GM23338 (cell line): ENCODE results near the gene MDGA2. TPM values are rescaled to one million over a fixed set of nuclear protein-coding genes. Genes with fewer than 3 reads are reported as not detected.

Experiments used
- ATAC-seq: fragments of 200-7000 bp; cut with Tn5 transposase; 3 replicates; pipeline ENCODE4 v1.9.1; 2020
- DNase-seq: peaks from one replicate; pipeline ENCODE4 v3.0.0-alpha.2; 2015; ENCODE audit warnings: low spot score
- H2AFZ ChIP-seq: fragments of 200-600 bp; sonication (generic); 2 replicates; pipeline ENCODE4 v1.8.0; 2016; ENCODE audit warnings: antibody characterized with exemption, mild to moderate bottlenecking, moderate library complexity
- H3F3A ChIP-seq: fragments of 200-600 bp; sonication (generic); replicated peaks from 2 replicates; pipeline ENCODE4 v1.8.0; 2017; ENCODE audit warnings: antibody characterized with exemption, mixed run types, low read depth
- H3K27ac ChIP-seq: fragments of 200-600 bp; sonication (generic); 2 replicates; pipeline ENCODE4 v1.6.1; 2016; ENCODE audit warnings: low read depth
- H3K27me3 ChIP-seq: fragments of 200-600 bp; sonication (generic); 2 replicates; pipeline ENCODE4 v1.8.0; 2016; ENCODE audit warnings: mild to moderate bottlenecking, mixed run types, moderate library complexity; ENCODE audit not compliant: insufficient read depth
- H3K36me3 ChIP-seq: fragments of 200-600 bp; sonication (generic); 2 replicates; pipeline ENCODE4 v1.8.0; 2016; ENCODE audit warnings: mild to moderate bottlenecking; ENCODE audit not compliant: insufficient read depth
- H3K4me1 ChIP-seq: fragments of 200-600 bp; sonication (generic); 2 replicates; pipeline ENCODE4 v1.8.0; 2016; ENCODE audit warnings: mild to moderate bottlenecking, moderate library complexity; ENCODE audit not compliant: insufficient read depth
- H3K4me2 ChIP-seq: fragments of 200-600 bp; sonication (generic); 2 replicates; pipeline ENCODE4 v1.7.1; 2017; ENCODE audit warnings: mixed run types
- H3K4me3 ChIP-seq: fragments of 200-600 bp; sonication (generic); 2 replicates; pipeline ENCODE4 v1.6.1; 2016; ENCODE audit warnings: mixed run types
- H3K79me2 ChIP-seq: fragments of 200-600 bp; sonication (generic); replicated peaks from 2 replicates; pipeline ENCODE4 v1.8.0; 2017; ENCODE audit warnings: mild to moderate bottlenecking; ENCODE audit not compliant: insufficient read depth
- H3K9me2 ChIP-seq: fragments of 200-600 bp; sonication (generic); 2 replicates; pipeline ENCODE4 v1.8.0; 2017; ENCODE audit not compliant: insufficient read depth
- H4K20me1 ChIP-seq: fragments of 200-600 bp; sonication (generic); replicated peaks from 2 replicates; pipeline ENCODE4 v1.8.0; 2017; ENCODE audit warnings: mild to moderate bottlenecking; ENCODE audit not compliant: insufficient read depth
- H3K27ac Mint-ChIP-seq: 2 replicates; pipeline ENCODE4 v1.8.0; 2020; ENCODE audit warnings: inconsistent platforms, mild to moderate bottlenecking, moderate library complexity, mixed read lengths
- H3K27me3 Mint-ChIP-seq: 3 replicates; pipeline ENCODE4 v1.8.0; 2022; ENCODE audit warnings: low read depth, mild to moderate bottlenecking, moderate library complexity, mixed read lengths, inconsistent platforms; ENCODE audit not compliant: insufficient read depth, poor library complexity
- H3K36me3 Mint-ChIP-seq: 3 replicates; pipeline ENCODE4 v1.8.0; 2021; ENCODE audit warnings: low read depth, mild to moderate bottlenecking, inconsistent platforms, moderate library complexity, mixed read lengths
- H3K4me1 Mint-ChIP-seq: 3 replicates; pipeline ENCODE4 v1.8.0; 2020; ENCODE audit warnings: mild to moderate bottlenecking, inconsistent platforms, mixed read lengths
- H3K4me3 Mint-ChIP-seq: 3 replicates; pipeline ENCODE4 v1.8.0; 2021; ENCODE audit warnings: moderate library complexity, mild to moderate bottlenecking, inconsistent platforms, mixed read lengths
- H3K9me3 Mint-ChIP-seq: 3 replicates; pipeline ENCODE4 v1.8.0; 2020; ENCODE audit warnings: moderate library complexity, mild to moderate bottlenecking, inconsistent platforms, mixed read lengths
- CREB1 ChIP-seq: fragments of 250-450 bp; sonication (Bioruptor Pico); IDR thresholded peaks from 2 replicates; pipeline ENCODE4 v1.5.0; 2020; ENCODE audit warnings: low read depth, mild to moderate bottlenecking, moderate library complexity
- ETS1 ChIP-seq: IDR thresholded peaks from 2 replicates; pipeline ENCODE4 v1.6.1; 2016; ENCODE audit warnings: antibody characterized with exemption
- EZH2 ChIP-seq: fragments of 200-600 bp; sonication (generic); IDR thresholded peaks from one replicate; pipeline ENCODE4 v1.8.0; 2017; ENCODE audit warnings: antibody characterized with exemption, mild to moderate bottlenecking, low read depth; ENCODE audit not compliant: unreplicated experiment
- EZH2phosphoT487 ChIP-seq: fragments of 200-600 bp; sonication (generic); IDR thresholded peaks from one replicate; pipeline ENCODE4 v1.8.1; 2018; ENCODE audit warnings: antibody characterized with exemption; ENCODE audit not compliant: unreplicated experiment
- JUNB ChIP-seq: IDR thresholded peaks from one replicate; pipeline ENCODE4 v1.6.1; 2016; ENCODE audit warnings: antibody characterized with exemption; ENCODE audit not compliant: unreplicated experiment
- NANOG ChIP-seq: IDR thresholded peaks from 2 replicates; pipeline ENCODE4 v1.6.1; 2016; ENCODE audit warnings: antibody characterized with exemption, borderline replicate concordance
- POLR2AphosphoS5 ChIP-seq: IDR thresholded peaks from 2 replicates; pipeline ENCODE4 v1.6.1; 2016; ENCODE audit warnings: antibody characterized with exemption, low read depth
- STAT1 ChIP-seq: IDR thresholded peaks from one replicate; pipeline ENCODE4 v1.6.1; 2016; ENCODE audit warnings: antibody characterized with exemption; ENCODE audit not compliant: unreplicated experiment
- ZNF114 ChIP-seq: fragments of 250-450 bp; sonication (Bioruptor Pico); IDR thresholded peaks from 2 replicates; pipeline ENCODE4 v1.5.0; 2020; ENCODE audit warnings: mild to moderate bottlenecking, moderate library complexity
- ZNF331 ChIP-seq: fragments of 250-450 bp; sonication (Bioruptor Pico); IDR thresholded peaks from 2 replicates; pipeline ENCODE4 v1.5.0; 2020; ENCODE audit warnings: low read depth, mild to moderate bottlenecking, moderate library complexity
- ZNF462 ChIP-seq: fragments of 250-450 bp; sonication (Bioruptor Pico); IDR thresholded peaks from 2 replicates; pipeline ENCODE4 v1.5.0; 2020; ENCODE audit warnings: mild to moderate bottlenecking, moderate library complexity
- polyA plus RNA-seq: library from polyadenylated mRNA; unstranded; fragments of >200 nt; fragmentation: Nextera tagmentation; extraction: Ambion mirVana; gene quantifications from 2 replicates; pipeline ENCODE4 v1.2.1, GENCODE V29; 2016
- total RNA-seq: library from RNA; depleted of rRNA; stranded (reverse); fragments of >200 nt; shearing (Covaris generic); gene quantifications from 2 replicates; pipeline ENCODE4 v1.2.3, GENCODE V29; 2014
- TF ChIP-seq, protein P1 (sequence below), 2 experiments: fragments of 200-600 bp in 1 of 2; sonication (generic) in 1 of 2; conservative IDR thresholded peaks; 2 replicates each; pipeline versions ENCODE4 v1.5.1 to v1.6.1; 2016 to 2017; ENCODE audit warnings: antibody characterized with exemption in 2 of 2, low read depth in 2 of 2, mild to moderate bottlenecking in 2 of 2, moderate library complexity in 1 of 2
- TF ChIP-seq, protein P2 (sequence below): IDR thresholded peaks from one replicate; pipeline ENCODE4 v1.6.1; 2018; ENCODE audit warnings: antibody characterized with exemption; ENCODE audit not compliant: unreplicated experiment

Gene MDGA2
- total and polyA plus RNA-seq, 2 experiments from 2014 or later, result 0.68 to 1.7 TPM

DNA sequence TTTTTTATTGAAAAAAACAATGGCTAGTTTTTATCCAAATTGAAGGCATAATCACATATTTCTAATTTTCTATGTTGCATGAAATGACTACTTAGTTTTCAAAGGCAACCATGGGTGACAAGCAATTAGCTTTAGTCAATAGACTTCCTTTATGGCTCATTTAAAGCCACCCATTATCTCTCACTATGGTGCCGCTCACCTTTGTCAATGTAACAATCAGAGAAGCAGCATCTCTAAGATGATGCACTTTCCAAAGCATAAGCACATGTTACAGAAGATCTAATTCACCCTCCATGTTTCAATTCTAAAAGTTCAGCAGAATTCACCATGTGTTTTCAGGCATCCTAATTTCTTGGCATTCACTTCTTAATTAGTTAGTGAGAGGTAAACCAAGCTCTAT is 857.3 kb downstream of the MDGA2 start:
- Histone ChIP-seq H3K4me1 (peaks cover 28% of the 10 kb centered on the region), H3K9me2 (peaks cover 3% of the 10 kb centered on the region; the same call in 1 of the 2 replicates), H4K20me1 (no peaks in the 10 kb centered on the region), H3K27me3 (no peaks in the 10 kb centered on the region), H3K79me2 (no peaks in the 10 kb centered on the region), H3F3A (no peaks in the 10 kb centered on the region), H2AFZ (no peak overlapping the region), H3K4me2 (peak overlapping the region; percentile 40), H3K27ac (no peak overlapping the region), H3K36me3 (no peaks in the 10 kb centered on the region), H3K4me3 (no peak overlapping the region)
- Mint-ChIP-seq H3K27me3 (no peaks in the 10 kb centered on the region), H3K4me1 (peaks cover 28% of the 10 kb centered on the region), H3K36me3 (no peaks in the 10 kb centered on the region), H3K4me3 (no peak overlapping the region), H3K9me3 (peaks cover 4% of the 10 kb centered on the region; the same call in 2 of the 3 replicates), H3K27ac (no peak overlapping the region)
- ATAC-seq (peak; percentile 80), DNase-seq (peak; percentile 59)
- TF ChIP-seq EZH2phosphoT487 (no peak), STAT1 (no peak), EZH2 (no peak), JUNB (no peak), ZNF114 (CRISPR knock-in tag) (no peak), ZNF462 (CRISPR knock-in tag) (peak; percentile 73; the same call in 1 of the 2 replicates), ZNF331 (CRISPR knock-in tag) (no peak), CREB1 (CRISPR knock-in tag) (no peak), NANOG (peak; percentile 91), ETS1 (no peak), POLR2AphosphoS5 (no peak)
- TF ChIP-seq, protein P1, sequence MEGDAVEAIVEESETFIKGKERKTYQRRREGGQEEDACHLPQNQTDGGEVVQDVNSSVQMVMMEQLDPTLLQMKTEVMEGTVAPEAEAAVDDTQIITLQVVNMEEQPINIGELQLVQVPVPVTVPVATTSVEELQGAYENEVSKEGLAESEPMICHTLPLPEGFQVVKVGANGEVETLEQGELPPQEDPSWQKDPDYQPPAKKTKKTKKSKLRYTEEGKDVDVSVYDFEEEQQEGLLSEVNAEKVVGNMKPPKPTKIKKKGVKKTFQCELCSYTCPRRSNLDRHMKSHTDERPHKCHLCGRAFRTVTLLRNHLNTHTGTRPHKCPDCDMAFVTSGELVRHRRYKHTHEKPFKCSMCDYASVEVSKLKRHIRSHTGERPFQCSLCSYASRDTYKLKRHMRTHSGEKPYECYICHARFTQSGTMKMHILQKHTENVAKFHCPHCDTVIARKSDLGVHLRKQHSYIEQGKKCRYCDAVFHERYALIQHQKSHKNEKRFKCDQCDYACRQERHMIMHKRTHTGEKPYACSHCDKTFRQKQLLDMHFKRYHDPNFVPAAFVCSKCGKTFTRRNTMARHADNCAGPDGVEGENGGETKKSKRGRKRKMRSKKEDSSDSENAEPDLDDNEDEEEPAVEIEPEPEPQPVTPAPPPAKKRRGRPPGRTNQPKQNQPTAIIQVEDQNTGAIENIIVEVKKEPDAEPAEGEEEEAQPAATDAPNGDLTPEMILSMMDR (conservative IDR thresholded peaks at IDR 0.05; ENCODE audit: low read depth in 2 of 2), result no peak
- TF ChIP-seq, protein P2, sequence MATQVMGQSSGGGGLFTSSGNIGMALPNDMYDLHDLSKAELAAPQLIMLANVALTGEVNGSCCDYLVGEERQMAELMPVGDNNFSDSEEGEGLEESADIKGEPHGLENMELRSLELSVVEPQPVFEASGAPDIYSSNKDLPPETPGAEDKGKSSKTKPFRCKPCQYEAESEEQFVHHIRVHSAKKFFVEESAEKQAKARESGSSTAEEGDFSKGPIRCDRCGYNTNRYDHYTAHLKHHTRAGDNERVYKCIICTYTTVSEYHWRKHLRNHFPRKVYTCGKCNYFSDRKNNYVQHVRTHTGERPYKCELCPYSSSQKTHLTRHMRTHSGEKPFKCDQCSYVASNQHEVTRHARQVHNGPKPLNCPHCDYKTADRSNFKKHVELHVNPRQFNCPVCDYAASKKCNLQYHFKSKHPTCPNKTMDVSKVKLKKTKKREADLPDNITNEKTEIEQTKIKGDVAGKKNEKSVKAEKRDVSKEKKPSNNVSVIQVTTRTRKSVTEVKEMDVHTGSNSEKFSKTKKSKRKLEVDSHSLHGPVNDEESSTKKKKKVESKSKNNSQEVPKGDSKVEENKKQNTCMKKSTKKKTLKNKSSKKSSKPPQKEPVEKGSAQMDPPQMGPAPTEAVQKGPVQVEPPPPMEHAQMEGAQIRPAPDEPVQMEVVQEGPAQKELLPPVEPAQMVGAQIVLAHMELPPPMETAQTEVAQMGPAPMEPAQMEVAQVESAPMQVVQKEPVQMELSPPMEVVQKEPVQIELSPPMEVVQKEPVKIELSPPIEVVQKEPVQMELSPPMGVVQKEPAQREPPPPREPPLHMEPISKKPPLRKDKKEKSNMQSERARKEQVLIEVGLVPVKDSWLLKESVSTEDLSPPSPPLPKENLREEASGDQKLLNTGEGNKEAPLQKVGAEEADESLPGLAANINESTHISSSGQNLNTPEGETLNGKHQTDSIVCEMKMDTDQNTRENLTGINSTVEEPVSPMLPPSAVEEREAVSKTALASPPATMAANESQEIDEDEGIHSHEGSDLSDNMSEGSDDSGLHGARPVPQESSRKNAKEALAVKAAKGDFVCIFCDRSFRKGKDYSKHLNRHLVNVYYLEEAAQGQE, result no peak
